GOT3 (cell line): ENCODE data around the gene GFPT2.

Source experiments
- DNase-seq: peaks from one replicate; lab custom pipeline; 2025; ENCODE audit warnings: mixed read lengths; lab: John Stamatoyannopoulos, UW

GFPT2 gene

DNA sequence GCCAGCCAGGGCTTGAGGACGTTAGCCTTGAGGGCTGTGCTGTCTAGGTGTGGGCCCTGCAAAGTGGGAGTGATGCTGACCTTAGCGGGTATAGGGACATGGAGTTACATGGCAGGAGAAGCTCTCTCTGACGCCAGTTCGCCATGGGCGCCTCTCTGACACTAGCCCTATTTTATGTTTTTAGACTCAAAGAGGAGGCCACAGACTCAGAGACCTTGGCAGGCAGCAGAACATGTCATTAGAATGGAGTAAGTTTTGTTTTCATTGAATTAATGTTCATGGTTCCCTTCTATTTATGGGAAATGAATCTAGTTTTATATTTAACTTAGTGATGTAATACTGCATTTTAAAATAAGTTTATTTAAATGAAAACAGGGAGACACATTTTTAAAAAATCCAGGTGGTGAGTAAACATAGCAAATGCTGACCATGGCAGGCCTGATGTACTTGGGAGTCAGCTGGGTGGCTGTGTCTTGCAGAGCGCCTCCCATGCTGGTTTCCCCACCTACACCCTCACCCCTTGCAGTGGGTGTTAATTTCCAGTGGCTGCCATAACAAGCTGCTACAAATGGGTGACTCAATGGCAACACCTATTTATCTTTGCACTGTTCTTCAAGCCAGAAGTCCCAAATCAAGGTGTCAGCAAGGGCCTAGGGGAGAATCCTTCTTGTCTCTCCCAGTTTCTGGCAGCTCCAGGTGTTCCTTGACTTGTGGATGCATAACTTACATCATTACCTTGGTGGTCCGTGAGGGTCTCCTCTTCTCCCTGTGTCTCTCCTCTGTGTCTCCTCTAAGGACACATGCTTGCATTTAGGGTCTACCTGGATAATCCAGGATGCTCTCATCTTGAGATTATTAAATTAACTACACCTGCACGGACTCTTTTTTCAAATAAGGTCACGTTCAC is 25.6 kb upstream of the GFPT2 start:
- DNase-seq, result no peak

DNA sequence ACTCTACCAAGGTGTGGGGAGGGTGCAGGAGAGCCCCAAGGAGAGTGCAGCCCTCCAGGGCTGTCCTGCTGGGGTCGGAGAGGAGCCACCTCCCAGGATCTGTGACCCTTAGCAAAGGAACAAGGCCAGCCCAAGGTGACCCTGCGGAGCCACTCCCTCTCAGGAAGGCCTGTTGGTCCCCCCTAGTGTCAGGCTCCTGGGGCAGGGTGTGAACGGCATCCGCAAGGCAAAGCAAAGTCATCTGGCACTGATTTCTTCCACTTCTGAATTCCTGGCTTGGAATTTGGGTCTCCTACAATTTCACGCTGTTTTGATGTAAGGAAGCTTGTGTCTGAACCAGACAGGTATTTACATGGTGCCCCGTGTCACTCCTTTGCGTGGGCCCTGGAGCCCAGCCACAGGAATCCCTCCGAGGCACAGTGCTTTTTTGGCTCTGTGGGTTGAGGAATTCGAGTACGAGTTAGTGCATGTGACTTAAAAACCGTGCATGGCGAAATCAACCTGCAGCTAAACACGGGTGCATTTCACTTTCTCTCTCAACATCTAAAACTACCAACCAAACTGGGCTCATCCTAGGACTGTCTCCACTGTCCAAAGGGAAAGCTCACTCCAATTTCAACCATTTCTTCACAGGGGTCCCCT is 24.5 kb upstream of the GFPT2 start:
- no peak for DNase-seq

DNA sequence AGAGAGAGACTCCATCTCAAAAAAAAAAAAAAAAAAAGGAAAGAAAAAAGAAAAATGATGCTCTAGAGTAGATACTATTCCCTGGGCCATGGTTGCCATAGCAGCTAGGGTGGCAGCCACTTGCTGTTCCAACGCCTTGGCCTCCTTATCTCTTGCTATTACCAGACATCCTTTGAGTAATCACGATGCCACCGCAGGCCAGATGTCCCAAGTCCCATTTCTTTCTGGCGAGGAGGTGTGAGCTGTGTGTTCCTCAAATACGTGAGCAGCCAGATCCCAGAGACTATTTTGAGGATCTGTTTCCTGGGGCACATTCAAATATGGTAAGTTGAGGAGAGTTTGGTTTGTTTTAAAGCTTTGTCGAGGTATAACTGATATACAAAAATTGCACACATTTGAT is 23.4 kb upstream of the GFPT2 start:
- DNase-seq, result no peak

DNA sequence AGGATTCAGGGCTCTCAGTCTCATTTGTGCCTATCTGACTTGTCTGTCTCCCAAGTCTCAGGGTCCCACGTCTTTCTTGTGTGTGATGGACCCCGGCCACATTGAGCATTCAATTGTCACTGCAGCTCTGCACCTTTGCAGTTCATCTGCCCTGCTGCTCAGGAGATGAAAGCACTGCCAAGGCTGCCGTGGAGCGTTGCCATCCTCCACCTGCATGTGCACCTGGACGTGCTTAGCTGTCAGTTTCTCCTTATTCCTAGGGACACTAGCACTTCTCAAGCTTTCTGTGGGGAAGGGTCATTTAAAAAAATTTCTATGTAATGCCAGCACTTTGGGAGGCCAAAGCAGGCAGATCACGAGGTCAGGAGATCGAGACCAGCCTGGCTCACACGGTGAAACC is 22.8 kb upstream of the GFPT2 start:
- DNase-seq, result no peak

DNA sequence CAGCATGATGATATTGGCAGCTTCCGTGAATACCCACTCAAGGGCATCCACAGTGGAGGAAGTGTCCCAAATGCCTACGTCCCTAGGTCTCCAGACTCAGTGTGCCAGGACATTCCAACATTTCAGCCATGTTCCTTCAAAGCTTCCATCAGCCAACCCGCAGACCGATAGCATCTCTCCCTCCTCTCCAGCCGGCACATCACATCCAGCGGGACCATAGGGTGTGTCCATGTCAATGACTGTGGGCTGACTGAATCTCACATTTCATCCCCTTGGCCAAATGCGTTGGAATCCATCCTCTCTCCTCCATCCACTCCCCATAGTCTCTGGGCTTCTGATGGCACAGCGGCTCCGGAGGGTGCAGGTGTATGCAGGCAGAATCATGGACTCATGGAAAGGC is 22.2 kb upstream of the GFPT2 start:
- no peak for DNase-seq

DNA sequence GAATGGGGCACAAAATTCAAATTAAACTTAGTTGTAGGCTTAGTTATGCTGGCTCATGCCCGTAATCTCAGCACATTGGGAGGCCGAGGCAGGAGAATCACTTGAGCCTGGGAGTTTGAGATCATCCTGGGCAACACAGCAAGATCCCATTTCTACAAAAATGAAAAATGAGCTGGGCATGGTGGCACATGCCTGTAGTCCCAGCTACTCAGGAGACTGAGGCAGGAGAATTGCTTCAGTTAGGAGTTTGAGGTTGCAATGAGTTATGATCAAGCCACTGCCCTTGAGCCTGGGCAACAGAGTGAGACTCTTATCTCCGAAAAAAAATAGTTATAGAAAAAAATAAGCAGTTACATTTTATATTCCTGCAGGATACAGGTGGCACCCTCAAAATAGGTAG is 20.7 kb upstream of the GFPT2 start:
- no peak for DNase-seq

DNA sequence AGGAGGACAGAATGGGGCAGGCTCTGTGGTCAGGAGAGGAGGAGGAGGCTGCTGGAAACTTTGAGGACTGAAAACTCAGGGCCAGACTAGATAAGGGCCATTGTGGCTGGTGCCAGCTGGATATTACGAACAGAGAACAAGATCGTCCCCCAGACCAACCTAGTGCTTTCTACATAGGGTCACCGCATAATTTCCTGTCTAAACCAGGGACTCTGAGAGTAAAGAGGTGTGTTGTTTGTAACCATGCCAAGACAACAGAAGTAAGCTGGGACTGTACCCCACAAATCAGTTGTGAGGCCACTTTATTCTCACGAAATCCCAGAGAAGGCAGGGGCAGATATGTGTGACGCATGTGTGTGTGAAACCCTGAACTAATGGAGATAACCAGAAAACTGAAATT is 20.3 kb upstream of the GFPT2 start:
- DNase-seq, result no peak

DNA sequence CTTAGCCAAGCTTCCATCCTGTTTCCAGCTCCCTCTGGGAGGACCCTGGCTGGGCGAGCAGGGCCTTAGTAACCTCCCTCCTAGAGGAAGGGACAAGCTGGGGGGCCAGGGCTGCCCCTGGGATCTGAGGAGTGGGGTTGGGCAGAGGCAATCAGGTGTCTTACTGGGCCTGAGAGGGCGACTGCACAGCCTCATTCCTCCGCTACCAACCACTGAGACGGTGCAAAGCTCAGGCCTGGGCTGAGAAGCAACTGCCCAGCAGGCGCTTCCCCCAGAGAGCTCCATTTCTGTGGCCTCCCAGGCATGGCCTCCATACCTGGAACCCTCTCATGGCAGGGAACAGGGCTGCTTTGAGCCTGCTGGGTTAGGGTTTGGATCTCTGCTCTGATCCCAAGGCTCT is 18.8 kb upstream of the GFPT2 start:
- DNase-seq, result no peak

DNA sequence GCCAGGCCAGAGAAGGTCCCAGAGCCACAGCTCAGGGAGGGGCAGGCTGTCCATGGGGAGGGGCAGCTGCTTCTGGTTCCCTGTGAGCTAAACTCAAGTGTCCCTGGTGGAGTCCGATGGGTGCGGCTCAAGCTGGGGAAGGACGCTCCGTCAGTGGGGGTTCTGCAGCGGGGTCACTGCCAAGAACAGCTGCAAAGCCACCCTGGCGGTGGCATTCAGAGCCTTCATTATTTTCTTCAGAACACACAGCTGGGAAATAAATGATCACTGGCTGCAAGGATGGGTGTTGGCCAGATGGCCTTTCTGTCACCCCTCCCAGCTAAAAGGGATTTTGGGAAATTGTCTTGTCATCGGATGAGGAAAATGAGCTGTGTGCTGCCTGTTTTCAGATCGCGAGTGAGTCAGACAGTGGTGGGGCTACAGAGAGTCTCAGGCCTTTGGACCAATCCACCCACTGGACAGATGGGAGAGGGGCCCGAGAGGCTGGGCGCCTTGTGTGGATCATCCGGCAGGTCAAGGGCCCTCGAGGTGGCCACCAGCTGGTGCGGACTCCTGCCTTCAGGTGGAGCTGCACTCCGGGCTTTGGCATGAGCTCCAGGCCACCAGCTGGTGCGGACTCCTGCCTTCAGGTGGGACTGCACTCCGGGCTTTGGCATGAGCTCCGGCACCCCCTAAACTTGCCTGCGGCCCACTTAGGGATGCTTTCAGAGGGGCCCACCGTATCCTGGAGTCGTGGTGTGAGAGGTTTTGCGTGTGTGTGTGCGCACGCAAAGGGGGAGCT is 17.9 kb upstream of the GFPT2 start:
- no peak for DNase-seq

DNA sequence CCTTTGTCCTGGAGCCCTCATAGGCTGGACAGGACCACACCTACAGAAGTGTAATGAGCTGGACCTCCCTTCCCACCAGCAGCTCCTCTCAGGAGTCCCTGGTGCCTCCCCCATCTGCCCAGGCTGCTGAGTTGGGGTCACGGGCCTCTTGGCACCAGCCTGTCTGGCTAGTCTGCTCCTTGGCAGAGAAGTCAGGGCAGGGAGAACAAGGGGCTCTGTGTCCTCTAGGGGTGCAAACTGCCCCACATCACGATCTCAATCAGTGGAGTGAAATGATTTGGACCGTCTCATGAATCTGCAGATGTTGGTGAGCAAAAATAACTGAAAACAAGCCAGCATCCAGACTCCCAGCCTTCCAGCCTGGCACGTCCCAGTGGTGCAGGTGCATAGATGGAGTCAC is 14.9 kb upstream of the GFPT2 start:
- no peak for DNase-seq

DNA sequence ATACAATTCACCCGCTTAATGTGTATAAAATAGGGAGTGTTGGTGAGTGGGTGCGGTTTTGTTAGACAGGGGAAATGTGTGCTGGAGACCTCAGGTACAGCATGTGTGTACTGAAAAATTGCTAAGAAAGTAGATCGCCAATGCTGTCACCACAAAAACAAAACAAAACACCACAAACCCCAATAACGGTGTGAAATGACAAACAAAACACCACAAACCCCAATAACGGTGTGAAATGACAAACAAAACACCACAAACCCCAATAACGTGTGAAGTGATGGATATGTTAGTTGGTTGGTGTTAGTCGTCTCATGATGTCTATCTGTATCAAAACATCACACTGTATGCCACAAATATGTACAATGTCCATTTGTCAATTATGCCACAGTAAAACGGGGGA is 14.2 kb upstream of the GFPT2 start:
- DNase-seq, result no peak

DNA sequence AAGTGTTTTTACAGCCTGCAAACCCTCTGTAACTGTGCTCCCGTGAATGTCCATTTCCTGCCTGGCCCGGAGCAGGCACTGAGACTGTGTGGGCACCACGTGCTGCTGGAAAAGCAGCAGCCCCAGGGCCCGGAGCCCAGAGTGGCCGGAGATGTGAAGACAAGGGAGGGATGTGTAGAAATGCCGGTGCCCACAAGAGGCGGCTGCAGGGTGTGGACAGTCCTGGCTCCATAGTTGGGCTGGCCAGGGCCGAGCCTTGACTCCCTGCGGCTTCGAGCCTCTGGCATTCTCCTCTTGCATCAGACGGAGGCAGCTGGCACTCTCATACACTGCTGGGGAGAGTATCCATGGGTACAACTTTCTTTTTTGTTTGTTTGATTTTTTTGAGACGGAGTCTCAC is 13.2 kb upstream of the GFPT2 start:
- no peak for DNase-seq

DNA sequence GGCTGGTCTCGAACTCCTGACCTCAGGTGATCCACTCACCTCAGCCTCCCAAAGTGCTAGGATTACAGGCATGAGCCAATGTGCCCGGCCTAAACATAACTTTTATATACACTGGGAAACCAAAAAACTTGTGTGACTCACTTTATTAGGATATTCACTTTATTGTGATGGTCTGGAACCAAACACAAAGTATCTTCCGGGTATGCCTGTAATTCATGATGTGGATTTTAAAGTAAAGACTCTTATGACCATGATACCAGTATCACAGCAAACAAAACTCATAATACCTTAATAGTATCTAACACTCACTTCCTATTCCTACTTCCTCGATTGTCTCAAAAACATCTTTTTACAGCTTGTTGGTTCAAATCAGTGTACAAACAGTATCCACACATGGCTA is 12.7 kb upstream of the GFPT2 start:
- no peak for DNase-seq

DNA sequence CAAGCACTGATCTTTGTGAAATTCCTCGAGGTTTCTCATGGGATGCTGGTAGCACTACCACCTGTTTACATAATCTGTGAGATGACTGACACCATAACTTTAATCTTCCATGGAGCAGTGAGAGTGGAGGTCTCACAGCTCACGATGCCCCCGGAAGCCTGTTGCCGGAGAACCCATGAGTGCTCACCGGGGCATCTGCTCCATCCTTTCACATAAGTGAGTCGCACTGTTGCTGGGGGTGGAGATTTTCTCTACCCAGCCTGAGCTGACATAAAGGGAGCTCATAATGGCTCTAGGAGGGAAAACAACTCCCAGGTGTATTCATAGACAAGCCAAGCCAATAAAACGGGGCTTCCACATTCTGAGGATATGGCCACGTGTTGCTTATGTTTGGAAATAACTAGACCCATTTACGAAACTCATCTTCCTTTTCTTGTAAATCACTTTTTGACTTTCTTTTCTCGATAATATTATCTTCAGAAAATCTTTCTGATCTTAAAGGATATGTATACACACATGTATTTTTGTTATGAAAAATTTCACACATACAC is 11.2 kb upstream of the GFPT2 start:
- no peak for DNase-seq

DNA sequence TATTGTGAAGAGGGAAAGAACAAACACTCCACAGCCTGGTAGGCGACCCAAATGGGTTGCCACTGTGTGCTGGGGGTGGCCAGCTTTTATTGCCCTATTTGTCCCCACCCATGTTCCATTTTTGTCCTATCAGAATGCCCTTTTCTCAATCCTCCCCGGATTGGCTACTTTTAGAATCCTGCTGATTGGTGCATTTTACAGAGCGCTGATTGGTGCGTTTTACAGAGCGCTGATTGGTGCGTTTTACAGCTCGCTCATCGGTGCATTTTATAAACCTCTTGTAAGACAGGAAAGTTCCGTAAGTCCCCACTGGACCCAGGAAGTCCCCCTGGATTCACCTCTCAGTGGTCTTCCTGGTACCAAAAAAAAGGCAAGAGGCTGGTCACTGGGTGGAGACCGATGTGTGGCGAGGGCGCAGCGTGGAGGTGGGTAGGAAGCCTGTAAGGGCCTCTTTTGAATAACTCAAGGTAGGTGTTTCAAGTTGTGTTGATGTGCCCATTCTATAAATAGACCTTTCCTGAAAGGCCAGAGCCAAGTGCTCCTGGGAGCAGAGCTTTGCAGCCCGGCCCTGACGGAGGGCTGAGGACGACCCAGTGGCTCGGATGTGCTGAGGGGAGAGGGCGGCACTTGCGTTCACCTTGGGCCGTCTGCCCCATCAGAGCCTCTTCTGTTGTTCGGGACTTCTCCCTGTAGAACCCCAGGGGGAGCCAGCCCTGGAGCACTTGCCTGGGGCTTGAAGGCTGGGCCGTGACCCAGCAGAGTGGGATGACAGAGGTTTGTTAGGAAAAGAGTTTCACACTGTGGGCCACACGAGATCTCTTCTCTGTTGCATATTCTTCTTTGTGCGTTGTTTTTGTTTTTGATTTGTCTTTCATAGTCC is 7.2 kb upstream of the GFPT2 start:
- no peak for DNase-seq

DNA sequence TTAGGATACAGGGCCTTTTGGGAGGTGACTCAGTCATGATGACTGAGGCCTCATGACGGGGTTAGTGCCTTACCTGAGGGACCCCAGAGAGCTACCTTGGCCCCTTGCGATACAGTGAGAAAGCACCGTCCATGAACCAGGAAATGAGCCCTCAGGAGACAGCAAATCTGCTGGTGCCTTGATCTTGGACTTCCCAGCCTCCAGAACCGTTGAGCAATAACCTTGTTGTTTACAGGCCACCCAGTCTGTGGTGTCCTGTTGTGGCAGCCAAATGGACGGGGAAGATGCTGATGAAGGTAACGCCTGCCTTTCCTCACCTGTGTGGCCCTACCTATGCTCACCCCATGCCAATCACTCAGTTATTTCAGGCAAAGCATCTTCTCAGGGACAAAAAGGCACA is 5.6 kb upstream of the GFPT2 start:
- no peak for DNase-seq

DNA sequence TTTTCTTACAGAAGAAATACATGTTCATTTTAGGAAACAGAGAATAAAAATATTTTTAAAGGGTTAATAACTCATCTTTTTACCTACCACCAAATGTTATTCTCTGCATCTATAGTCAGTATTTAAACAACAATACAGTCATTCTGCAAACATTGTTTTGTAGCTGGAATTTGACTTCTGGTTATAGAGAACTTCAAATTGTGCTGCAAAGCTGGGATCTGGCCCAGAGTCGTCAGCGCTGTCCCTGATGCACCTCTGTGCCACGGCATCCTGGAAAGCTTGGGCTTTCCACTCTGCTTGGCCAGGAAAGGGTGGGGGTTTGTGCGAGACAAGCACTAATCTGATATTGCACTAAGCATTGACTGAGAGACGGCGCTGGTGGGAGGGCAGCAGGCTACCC is 5.0 kb upstream of the GFPT2 start:
- no peak for DNase-seq

DNA sequence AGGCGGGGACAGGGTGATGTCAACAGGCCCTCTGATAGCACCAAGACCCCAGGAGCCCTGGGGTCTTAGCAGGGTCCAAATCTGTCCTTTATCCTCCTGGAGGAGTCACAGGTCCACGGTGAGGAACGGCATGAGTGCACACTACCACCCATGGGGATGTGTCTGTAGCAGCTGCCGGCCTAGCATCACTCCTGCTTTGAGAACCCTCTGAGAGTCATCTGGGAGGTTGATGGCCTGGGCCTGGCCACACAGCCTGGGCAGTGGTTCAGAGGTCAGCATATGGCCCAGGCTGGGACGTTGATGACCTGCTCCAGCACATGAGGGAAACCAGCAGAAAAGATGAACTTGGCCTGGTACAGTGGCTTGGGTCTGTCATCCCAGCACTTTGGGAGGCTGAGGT is 1.8 kb upstream of the GFPT2 start:
- no peak for DNase-seq

DNA sequence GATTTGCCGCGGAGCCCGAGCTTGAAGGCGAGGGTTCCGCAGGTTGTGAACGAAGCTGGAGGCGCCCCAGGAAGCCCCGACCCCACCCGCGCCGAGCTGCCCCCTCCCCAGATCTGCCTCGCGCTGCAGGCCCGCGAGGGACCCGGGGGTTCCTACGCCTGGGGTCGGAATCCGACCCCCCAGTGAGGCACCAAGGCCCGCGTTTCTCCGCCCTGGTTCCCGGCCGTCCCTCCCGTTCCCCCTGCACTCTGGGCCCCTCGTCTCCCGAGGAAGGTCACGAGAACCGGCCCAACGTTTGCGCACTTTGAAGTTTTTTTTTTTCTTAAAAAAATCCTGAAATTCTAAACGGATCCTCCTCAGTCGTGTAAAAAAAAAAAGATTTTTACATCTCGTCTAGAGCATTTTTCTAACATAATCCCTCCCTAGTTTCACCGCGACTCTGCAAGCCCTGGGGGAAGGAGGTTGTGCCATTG is 880 bp upstream of the GFPT2 start:
- no peak for DNase-seq

DNA sequence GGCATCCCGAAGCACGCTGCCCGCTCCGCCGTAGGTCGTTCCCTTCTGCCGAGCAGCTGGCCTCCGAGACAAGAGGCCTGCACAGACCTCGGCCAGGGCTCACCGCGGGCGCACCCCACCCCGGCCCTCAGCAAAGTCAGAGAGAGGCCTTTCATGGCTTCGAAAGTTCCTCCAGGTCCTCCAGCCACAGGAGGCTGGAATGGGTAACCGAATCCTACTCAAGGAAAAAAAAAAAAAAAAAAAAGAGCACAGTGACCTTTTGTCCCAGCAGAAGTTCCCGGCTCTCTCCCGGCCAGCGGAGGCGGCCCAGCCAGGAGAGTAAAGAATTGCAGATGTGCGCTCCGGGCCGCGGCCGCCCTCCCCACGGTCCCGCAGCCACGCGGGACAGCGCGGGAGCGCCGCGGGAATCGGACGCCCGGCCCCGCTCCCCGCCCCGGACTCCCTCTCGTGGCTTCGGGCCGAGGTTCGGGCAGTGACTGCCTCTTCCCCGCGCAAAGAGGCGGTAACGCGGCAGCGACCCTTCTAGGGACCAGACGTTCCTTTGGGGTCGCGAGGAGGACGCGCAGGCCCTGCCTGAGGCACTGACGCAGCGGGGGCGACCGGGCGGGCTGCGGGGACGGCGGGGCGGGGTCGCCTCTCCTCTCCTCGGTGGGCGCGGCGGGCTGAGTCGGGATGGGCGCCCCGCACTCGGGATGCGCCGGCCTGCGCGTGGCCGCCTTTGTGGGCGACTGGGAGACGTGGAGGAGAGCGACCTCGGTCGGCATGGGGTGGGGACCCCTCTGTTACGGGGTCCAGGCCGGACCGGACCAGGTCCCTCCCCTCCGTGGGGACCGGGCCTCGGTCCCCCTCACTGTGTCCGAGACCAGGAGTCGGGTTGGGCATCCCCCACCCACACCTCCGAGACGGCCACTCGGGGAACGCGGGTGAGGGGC is 754 bp downstream of the GFPT2 start:
- no peak for DNase-seq
